Stromal cell of bone marrow (primary cell): ENCODE measurements around the gene LRP1-AS.

Source experiments
- DNase-seq: peaks from one replicate; pipeline ENCODE4 v3.0.0-alpha.2; 2012; ENCODE audit warnings: low read depth

Gene LRP1-AS

DNA sequence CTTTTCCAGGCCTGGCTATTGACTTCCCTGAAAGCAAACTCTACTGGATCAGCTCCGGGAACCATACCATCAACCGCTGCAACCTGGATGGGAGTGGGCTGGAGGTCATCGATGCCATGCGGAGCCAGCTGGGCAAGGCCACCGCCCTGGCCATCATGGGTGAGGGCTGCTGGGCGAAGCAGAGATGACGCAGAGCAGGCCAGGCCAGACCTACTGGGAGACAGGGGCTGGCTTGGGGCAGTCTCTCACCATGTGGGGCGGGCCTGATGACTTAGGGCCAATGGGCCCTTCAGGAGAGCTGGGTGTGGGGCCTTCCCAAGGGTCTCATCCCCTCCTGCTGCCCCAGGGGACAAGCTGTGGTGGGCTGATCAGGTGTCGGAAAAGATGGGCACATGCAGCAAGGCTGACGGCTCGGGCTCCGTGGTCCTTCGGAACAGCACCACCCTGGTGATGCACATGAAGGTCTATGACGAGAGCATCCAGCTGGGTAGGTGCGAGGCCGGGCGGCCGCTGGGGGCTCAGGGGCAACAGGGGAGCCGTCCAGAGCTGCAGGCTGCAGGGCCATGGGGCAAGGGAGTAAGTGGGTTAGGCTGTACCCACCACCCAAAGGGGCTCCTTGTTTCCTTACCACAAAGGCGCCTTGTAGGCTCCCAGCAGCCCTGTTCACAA lies 33.0 kb upstream of the LRP1-AS start:
- DNase-seq, result no peak

DNA sequence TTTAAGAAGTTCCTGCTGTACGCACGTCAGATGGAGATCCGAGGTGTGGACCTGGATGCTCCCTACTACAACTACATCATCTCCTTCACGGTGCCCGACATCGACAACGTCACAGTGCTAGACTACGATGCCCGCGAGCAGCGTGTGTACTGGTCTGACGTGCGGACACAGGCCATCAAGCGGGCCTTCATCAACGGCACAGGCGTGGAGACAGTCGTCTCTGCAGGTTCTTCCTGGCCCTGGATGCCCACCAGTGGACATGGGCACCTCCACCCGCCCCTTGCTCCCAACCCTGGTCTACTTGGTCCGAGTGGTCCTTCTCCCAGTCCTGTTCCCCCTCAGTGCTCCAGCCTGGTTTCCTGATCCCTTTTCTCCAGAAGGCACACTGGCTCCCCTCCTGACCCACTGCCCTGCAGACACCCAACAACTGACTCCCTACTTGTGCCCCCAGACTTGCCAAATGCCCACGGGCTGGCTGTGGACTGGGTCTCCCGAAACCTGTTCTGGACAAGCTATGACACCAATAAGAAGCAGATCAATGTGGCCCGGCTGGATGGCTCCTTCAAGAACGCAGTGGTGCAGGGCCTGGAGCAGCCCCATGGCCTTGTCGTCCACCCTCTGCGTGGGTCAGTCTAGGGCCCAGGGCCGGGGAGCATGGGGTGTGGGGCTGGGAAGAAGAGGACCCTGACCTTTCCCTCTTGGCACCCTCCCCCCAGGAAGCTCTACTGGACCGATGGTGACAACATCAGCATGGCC lies 32.1 kb upstream of the LRP1-AS start:
- DNase-seq, result no peak

DNA sequence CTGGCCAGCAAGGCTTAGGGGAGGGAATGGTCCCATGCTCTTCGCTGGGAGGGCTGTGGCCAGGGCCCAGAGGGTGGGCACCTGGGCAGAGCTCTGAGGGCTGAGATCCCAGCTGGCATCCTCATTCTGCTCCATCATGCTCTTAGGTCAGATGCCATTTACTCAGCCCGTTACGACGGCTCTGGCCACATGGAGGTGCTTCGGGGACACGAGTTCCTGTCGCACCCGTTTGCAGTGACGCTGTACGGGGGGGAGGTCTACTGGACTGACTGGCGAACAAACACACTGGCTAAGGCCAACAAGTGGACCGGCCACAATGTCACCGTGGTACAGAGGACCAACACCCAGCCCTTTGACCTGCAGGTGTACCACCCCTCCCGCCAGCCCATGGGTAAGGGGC lies 30.8 kb upstream of the LRP1-AS start:
- DNase-seq, result no peak

DNA sequence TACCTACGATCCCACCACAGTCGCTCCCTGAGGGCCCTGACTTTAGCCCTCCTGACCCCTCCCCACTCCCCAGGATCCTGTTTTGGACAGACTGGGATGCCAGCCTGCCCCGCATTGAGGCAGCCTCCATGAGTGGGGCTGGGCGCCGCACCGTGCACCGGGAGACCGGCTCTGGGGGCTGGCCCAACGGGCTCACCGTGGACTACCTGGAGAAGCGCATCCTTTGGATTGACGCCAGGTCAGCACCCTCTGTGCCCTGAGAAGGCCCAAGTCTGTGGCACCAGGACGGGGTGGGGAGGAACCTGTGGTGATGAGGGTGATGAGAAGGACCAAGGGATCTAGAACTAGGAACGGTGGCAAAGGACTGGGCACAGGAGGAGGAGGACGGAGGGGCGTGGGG lies 29.9 kb upstream of the LRP1-AS start:
- DNase-seq, result no peak

- DNase-seq, result peak; percentile 54
These were observed 29.4 kb upstream of the LRP1-AS start for GRCh38 chr12:57176846-57177245.

- no peak for DNase-seq
These were observed 28.7 kb upstream of the LRP1-AS start for GRCh38 chr12:57176139-57176477.

DNA sequence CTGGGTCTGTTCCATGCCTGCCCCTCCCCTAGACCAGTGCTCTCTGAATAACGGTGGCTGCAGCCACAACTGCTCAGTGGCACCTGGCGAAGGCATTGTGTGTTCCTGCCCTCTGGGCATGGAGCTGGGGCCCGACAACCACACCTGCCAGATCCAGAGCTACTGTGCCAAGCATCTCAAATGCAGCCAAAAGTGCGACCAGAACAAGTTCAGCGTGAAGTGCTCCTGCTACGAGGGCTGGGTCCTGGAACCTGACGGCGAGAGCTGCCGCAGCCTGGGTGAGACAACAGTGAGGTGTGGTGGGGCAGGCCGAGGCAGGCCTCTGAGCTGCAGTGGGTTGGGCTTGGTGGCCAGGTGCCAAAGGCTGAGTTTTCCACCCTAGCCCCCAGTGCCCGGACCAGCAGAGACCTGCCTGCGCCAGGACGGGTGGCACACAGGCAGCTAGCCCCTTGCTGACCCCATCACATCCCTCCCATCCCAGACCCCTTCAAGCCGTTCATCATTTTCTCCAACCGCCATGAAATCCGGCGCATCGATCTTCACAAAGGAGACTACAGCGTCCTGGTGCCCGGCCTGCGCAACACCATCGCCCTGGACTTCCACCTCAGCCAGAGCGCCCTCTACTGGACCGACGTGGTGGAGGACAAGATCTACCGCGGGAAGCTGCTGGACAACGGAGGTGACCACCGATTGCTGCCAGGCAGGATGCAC lies 28.2 kb upstream of the LRP1-AS start:
- peak; percentile 48 for DNase-seq

- DNase-seq, result no peak
These were observed 26.3 kb upstream of the LRP1-AS start for GRCh38 chr12:57173683-57174082.

DNA sequence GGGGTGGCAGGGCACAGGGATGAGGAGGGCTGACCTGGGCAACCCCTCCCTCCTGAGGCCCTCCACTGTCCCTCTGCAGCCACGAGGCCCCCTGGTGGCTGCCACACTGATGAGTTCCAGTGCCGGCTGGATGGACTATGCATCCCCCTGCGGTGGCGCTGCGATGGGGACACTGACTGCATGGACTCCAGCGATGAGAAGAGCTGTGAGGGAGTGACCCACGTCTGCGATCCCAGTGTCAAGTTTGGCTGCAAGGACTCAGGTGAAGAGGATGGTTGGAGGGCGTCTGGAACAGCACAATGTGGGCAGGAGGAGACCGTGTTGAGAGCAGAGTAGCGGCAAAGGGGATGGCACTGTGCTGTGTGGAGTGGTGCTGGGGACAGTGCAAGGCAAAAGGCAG lies 25.7 kb upstream of the LRP1-AS start:
- no peak for DNase-seq

DNA sequence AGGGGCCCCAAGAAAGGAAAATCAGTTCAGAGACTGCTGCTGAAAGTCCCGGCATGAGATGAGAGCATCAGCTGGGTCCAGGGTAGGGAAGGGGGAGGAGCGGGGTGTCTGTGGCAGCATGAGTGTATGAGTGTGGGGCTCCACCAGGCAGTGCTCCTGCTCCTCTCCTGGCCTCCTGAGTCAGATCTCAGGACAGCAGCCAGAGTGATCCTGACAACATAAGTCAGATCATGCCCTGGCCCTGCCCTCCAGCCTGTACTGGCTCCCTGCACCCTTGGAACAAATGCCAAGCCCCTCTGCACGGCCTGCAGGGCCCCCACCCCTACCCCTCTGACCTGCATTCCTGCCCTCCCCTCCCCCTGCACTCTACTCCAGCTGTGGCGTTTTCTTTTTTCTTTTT lies 24.2 kb upstream of the LRP1-AS start:
- peak; percentile 82 for DNase-seq

- no peak for DNase-seq
These were observed 23.5 kb upstream of the LRP1-AS start for GRCh38 chr12:57170927-57171326.

DNA sequence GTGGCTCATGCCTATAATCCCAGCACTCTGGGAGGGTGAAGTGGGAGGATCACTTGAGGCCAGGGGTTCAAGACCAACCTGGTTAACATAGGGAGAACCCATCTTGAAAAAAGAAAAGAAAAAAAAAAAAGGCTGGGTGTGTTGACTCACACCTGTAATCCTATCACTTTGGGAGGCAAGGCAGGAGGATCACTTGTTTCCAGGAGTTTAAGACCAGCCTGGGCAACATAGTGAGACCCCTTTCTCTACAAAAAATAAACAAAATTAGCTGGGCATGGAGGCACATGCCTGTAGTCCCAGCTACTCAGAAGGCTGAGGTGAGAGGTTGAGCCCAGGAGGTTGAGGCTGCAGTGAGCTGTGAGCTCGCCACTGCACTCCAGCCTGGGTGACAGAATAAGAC lies 23.0 kb upstream of the LRP1-AS start:
- no peak for DNase-seq

- no peak for DNase-seq
These were observed 22.6 kb upstream of the LRP1-AS start for GRCh38 chr12:57169969-57170368.

- no peak for DNase-seq
These were observed 21.8 kb upstream of the LRP1-AS start for GRCh38 chr12:57169046-57169795.

DNA sequence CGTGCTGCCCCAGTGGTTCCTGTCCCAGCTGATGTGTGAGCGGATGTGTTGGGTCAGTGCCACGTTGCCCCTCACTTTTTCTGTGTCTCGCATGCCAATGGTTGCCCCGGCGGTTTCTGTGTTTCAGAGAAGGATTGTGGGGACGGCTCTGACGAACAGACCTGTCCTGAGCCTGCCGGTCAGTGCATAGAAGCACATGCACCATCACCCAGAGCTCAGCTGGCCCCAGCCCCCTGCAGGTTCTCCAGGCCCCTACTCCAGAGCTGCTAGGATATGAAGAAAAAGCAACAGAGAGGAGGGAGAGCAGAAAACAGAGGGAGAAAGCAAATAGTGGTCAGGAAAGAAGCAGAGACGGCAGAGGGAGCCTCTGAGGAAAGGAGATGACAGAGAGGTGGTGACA lies 20.6 kb upstream of the LRP1-AS start:
- no peak for DNase-seq

DNA sequence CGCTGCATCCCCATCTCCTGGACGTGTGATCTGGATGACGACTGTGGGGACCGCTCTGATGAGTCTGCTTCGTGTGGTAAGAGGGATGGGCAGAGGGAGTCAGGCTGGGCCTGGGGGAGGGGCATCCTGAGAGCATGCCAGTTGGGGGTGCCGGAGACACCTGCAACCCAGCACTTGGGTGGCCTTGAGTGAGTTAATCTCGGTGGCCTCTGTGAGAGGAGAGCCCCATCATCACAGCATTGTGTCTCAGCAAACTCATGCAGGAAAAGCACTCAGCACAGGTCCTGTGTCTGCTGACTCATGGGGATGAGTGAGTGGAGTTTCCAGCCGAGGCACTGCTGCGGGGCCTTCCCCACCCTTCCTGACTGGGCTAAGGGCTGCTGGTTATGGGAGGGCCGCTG lies 19.6 kb upstream of the LRP1-AS start:
- DNase-seq, result peak; percentile 63

DNA sequence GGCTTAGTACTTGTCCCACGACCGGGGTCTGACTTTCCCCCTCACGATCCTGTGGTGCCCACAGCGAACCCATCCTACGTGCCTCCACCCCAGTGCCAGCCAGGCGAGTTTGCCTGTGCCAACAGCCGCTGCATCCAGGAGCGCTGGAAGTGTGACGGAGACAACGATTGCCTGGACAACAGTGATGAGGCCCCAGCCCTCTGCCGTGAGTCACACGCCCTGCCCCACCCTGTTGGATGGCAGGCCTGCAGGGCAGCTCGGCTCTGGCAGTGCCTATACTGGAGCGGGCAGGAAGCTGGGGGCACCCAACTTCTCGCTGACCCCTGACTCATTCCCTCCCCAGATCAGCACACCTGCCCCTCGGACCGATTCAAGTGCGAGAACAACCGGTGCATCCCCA lies 18.3 kb upstream of the LRP1-AS start:
- no peak for DNase-seq

DNA sequence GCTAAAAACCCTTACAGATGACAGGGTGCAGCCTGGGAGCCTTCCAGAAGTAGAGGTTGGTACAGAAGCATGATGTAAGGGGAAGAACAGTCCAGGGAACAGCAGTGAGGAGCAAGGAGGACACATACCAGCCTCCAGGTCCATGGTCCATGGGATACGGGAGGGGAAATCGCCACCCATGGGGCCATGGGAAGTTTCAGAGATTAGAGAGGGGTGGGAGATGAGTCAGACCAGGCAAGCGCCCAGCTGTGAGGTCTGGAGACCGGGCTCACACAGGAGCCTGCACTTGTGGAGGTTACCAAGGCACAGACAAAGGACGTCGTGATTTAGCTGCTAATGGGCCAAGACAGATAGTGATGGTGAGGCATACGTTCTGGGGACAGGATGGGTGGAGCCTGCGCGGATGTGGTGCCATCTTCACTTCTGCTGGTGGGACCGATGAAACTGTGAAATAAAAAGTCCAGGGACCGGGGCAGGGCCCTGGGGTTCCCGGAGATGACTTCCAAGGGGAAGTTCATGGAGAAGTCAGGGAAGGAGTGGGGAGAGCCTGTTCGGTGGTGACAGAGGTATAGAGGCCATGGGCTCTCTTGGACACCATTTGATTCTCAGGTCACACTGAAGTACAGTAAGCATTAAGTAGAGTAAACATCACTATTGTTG lies 17.7 kb upstream of the LRP1-AS start:
- no peak for DNase-seq

DNA sequence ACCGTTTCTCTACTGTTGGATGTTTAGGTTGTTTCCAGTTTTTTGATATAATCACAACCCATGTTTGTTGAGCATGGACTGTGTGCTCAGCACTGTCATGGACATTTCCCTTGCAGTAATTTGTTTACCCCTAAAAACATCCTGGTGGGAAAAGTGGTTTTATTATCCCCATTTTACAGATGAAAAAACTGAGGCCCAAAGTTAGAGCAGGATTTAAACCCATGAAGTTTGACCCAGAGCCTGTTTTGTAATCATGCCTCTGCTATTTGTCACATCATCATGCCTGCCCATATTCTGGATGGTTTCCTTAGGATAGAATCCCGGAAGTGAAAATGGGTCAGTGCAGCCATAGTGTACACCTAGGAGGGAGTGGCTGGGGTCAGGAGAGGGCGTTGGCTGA lies 17.0 kb upstream of the LRP1-AS start:
- DNase-seq, result no peak

DNA sequence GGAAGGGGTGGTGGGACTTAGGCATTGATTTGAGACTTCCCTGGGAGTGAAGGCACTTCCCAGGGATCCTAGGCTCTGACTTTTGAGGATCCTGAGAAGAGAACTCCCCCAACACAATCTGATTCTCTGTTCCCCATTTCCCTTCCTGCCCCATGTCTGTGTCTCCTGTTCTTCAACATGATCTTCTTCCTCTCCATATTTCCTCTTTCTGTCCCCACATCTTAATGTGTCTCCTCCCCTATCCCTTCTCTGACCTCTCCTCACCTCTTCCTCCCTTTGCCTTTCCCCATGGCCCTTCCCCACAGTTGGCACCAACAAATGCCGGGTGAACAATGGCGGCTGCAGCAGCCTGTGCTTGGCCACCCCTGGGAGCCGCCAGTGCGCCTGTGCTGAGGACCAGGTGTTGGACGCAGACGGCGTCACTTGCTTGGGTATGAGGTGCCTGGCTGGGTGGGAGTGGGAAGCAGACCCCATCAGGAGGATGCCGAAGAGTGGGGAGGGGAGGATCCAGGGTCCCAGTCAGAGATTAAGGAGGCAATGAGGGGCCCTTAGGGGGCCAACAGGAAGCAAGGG lies 15.2 kb upstream of the LRP1-AS start:
- no peak for DNase-seq

DNA sequence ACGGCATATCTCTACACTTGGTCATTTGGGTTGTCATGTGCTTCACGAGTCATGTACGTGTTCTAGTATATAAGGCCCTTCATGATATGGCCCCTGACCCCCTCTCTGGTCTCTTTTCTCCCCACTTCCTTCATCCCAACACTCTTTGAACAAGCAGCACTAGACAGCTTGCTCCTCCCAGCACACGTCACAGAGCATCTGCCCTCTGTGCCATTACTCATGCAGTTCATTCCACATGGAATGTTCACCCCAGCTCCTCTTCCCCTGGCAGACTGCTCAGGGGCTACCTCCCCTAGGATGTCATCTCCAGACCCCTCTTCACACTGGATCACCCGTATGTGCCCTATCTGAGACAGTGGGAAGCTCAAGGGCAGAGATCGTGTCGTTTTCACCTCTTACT lies 14.1 kb upstream of the LRP1-AS start:
- DNase-seq, result no peak

GRCh38 chr12:57160741-57161140 lies 13.3 kb upstream of the LRP1-AS start:
- DNase-seq, result no peak
